ENCODE measurements around the gene EDA2R.

Gene EDA2R

GRCh38 chrX:66674506-66674905 is 35.6 kb upstream of the EDA2R start:
- no peak for DNase-seq (ENCODE audit: extremely low read depth, low read depth)
- TF ChIP-seq CTCF (IDR thresholded peaks at IDR 0.05; ENCODE audit: low read depth, low read length): no peak

GRCh38 chrX:66672106-66672505 is 33.2 kb upstream of the EDA2R start:
- no peak for DNase-seq (ENCODE audit: extremely low read depth, low read depth)

GRCh38 chrX:66654411-66654810 is 15.5 kb upstream of the EDA2R start:
- no peak for DNase-seq (ENCODE audit: extremely low read depth, low read depth)
- no peak for TF ChIP-seq CTCF (IDR thresholded peaks at IDR 0.05; ENCODE audit: low read depth, low read length)

More at GRCh38 chrX:66672106-66672505, 33.2 kb upstream of the EDA2R start:
- TF ChIP-seq CTCF (IDR thresholded peaks at IDR 0.05; ENCODE audit: low read depth, low read length): no peak

- no peak for TF ChIP-seq CTCF (IDR thresholded peaks at IDR 0.05; ENCODE audit: low read depth, low read length)
- no peak for DNase-seq (ENCODE audit: extremely low read depth, low read depth)
Observed at GRCh38 chrX:66635360-66635759, 3.5 kb downstream of the EDA2R start.

- DNase-seq (ENCODE audit: extremely low read depth, low read depth): no peak
- TF ChIP-seq CTCF (IDR thresholded peaks at IDR 0.05; ENCODE audit: low read depth, low read length): no peak
Observed at GRCh38 chrX:66634272-66634671, 4.6 kb downstream of the EDA2R start.

- no peak for TF ChIP-seq CTCF (IDR thresholded peaks at IDR 0.05; ENCODE audit: low read depth, low read length)
- DNase-seq (ENCODE audit: extremely low read depth, low read depth): no peak
Observed at GRCh38 chrX:66633541-66633940, 5.3 kb downstream of the EDA2R start.

- no peak for TF ChIP-seq CTCF (IDR thresholded peaks at IDR 0.05; ENCODE audit: low read depth, low read length)
- no peak for DNase-seq (ENCODE audit: extremely low read depth, low read depth)
Observed at GRCh38 chrX:66632981-66633380, 5.9 kb downstream of the EDA2R start.
